NCI-H1694 treated with DMSO at 0.1 percent for 48 hours (cell line): ENCODE measurements around the gene SLC9A2.

Source experiments
- DNase-seq: peaks from one replicate; lab custom pipeline; 2025; lab: John Stamatoyannopoulos, UW

Gene SLC9A2

DNA sequence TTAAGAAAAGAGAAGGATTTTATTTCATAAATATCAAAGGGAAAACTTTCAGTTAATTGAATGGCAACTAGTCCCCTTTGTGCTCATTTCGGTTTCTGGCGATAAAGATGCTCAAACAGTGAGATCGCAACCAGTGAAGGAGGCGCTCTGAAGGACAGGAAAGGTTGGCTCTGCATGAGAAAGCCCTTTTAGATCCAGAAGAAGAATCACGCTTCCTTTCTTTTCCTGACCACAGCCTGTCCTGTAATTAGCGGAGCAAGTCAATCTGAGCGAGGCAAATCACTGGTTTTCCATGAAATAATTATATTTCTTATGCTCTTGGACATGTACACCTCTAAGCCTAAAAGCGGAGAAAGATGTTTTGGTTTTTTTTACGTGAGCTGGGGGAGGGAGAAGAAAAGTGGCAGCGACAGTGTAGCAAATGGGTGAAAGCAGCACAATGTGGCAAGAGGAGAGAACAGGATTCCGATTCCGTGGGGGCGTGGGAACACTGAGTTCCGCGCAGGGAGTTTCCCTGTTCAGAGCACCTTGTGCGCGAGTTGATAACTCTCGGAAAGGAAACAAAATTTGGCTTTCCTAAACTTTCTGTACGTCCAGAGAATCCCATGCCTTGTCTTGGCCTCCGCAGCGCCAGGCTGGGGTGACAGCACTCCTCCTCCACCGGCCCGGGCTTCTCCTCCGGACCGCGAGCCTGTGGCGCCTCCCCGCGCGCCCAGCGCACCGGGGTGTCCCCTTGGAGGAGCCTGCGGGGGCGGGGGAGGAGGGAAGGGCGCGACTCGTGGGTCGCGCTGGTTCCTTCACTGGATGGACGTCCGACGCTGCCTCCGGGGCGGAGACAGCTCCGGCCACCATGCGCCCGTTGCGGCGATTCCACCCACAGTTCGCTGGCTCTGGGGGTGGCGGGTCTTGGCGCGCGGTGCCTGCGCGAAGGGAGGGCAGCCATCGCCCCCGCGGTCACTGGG, 620 bp upstream of the SLC9A2 start:
- DNase-seq: no peak

- DNase-seq: no peak
These were observed 979 bp downstream of the SLC9A2 start for GRCh38 chr2:102620332-102620731.

DNA sequence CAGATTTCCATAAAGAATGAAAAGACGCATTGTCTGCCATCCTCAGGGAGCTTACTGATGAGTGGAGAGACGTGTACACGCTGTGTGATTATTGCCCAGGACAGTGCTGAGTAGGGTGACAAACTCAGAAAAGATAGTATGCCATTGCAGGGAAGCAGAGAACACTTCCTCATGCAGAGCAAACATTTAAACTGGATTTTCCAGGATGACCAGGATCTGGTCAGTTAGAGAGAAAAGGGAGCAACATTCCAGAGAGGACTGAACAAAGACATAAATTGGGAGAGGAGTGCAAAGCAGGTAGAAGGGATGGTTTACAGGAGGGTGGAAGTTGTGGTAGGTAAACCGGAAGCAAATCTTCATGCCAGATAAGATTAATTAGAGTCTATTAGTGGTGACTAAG, 2.3 kb downstream of the SLC9A2 start:
- no peak for DNase-seq

- no peak for DNase-seq
These were observed 3.3 kb downstream of the SLC9A2 start for GRCh38 chr2:102622646-102623045.

- DNase-seq: no peak
These were observed 11.1 kb downstream of the SLC9A2 start for GRCh38 chr2:102630458-102630857.

- DNase-seq: no peak
These were observed 13.2 kb downstream of the SLC9A2 start for GRCh38 chr2:102632380-102633175.

GRCh38 chr2:102634831-102635241, 15.5 kb downstream of the SLC9A2 start:
- no peak for DNase-seq

DNA sequence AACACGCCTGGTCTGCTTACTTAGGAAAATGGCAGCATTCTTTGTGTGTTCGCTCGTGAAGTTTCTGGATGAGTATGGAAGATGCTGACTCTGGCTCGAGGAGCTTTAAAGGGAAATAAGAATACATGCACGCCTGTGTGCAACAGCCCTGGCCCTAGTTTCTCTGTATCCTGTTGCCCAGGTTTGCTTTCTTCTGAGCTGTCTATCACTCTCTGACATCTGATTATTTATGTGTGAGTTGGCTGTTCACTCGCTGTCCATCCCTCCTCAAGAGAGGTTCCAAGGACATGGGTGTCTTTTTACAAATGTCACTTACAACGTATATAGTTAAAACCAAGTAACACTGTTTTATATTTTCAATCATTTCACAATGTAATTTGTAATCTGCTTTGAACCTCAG, 16.0 kb downstream of the SLC9A2 start:
- no peak for DNase-seq

DNA sequence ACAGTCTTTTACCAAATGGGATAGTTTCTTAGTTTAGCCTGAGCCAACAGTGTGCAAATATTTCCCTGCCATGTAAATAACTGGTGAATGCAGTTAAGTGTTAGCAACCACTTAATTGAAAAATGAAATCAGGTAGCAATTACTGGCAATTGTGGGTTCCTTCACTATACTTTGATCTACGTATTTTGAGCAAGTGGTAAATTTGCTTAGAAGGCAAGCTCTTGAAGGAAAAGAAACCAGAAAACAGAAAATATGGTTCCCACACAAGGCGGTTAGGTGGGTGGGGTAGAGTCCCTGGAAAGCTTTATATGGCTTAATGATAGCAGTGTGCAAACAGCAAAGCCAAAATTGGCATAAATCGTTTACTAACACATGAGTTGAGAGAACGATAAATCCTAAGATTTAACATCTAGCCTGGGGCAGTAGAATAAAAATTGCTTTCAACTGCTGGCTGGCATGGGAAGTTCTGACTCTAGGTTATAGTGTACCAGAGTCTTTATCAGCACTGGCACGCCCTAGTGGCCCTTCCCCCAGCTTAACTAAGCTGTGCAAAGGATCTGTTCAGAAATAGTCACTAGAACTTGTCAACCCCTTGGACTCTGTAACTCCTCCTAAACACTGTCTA, 17.0 kb downstream of the SLC9A2 start:
- DNase-seq: no peak

GRCh38 chr2:102637358-102637757, 18.0 kb downstream of the SLC9A2 start:
- no peak for DNase-seq

- no peak for DNase-seq
These were observed 20.1 kb downstream of the SLC9A2 start for GRCh38 chr2:102639429-102639828.

DNA sequence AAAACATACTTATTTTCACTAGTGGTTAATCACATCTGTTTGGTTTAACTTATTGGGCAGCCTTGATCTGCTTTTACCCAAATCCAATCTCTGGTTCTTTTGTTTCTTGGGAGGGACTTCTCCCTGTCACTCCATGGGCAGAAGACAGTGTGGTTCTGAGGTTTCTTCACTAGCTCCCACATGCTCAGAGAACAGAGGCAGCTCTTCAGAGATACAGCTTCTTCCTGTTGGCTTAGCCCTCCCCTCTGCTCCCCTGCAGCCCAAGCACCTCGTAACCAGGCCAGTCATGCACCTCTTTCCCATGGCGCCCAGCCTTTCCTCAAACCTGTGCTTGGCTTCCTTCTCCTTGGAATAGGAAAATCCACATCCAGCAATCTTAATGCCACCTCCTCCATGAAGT, 32.8 kb downstream of the SLC9A2 start:
- DNase-seq: no peak

GRCh38 chr2:102657770-102658169, 38.4 kb downstream of the SLC9A2 start:
- DNase-seq: no peak

- no peak for DNase-seq
These were observed 40.7 kb downstream of the SLC9A2 start for GRCh38 chr2:102660070-102660469.

DNA sequence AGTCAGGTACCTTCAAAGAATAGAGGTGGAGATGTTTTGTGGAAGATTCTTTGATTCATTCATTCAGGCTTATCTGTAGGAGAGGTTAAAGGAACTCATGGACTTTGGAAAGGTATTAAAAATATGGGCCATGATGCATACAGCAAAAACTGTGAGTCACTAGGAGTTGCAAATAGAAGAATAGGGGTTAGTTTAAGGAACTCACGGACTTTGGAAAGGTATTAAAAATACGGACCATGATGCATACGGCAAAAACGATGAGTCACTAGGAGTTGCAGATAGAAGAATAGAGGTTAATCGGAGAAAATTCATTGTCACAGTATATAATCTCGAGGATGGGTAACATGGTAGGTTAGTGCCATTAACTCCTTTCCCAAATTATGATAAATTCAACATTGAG, 41.2 kb downstream of the SLC9A2 start:
- no peak for DNase-seq

DNA sequence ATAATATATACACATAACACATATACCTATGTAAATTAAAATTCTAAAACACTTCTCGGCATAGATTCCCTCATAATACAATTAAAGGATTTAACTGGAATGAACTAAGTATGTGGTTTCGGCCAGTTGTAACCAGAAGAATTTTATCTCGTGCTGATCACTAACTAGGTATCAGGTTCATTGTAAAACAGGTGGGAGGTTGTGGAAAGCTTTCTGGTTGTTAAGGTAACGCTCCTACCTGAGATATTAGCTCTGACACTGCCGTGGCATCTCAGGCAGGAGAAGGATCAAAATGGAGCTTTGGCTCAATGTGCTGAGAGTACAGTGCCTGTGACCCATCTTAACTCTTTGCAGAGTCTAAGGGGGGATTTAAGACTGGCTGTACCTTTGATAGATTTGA, 42.5 kb downstream of the SLC9A2 start:
- DNase-seq: no peak

- no peak for DNase-seq
These were observed 43.5 kb downstream of the SLC9A2 start for GRCh38 chr2:102662833-102663232.

- no peak for DNase-seq
These were observed 44.0 kb downstream of the SLC9A2 start for GRCh38 chr2:102663381-102663780.

GRCh38 chr2:102664471-102664909, 45.1 kb downstream of the SLC9A2 start:
- no peak for DNase-seq

DNA sequence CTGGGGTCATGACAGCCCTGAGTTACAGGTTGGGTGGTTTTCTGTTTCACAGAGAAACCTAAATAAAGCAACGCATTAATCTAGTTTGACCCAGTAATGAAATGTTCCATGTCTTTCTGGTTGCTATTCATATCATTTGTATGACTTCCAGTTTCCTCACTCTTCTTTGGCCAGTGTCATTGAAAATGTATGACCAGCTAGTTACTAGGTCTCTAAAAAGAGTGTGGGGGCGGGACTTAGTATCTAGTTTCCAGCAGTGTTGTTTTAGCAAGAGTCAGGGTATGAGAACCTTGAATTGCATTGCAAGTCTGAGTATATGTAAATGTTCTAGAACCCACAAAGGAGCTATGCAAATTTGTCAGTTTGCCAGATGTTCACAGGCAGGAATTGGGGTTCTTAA, 47.7 kb downstream of the SLC9A2 start:
- no peak for DNase-seq

DNA sequence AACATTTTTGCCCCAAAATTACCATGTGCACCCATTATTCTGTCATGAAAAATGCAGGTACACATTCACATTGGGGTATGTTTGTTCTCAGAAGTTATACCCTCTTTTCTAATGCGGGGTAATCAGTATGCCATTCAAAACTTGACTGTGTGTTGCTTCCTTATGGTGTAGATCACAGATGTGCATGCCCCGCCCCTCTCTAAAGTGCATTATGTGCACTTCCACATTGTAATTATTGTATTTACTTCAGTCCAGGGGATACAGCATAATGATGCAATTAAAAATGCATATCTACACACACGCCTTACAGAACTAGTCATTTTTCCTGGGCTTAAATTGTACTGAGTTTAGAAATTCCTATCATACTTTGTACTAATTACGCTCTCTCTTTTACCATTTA, 48.8 kb downstream of the SLC9A2 start:
- no peak for DNase-seq

DNA sequence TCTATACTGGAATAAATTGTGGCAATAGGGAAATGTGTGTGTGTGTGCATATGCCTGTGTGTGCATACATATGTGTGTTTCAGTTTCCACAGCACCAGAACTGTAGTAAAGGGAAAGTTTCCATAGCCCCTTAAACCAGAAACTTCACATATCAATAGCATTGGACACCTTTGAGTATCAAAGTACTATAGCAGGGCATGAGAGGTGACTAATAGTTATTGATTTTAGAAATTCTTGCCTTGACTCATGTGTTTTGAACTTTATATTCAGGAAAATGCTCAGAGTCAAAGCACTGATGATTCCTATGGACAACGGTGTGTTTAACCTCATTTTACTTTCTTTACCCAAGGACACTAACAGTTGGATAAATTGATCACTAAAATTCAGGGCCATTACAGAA, 50.0 kb downstream of the SLC9A2 start:
- DNase-seq: no peak
